Left cardiac atrium (tissue), 4 donors: Measurements from ENCODE around the gene RAB11B. TPM values are rescaled to one million over a fixed set of nuclear protein-coding genes. Genes with fewer than 3 reads are reported as not detected.

Experiments used
- ATAC-seq, 2 donors: fragments of 200-7000 bp; cut with Tn5 transposase; one replicate each; pipeline ENCODE4 v1.9.1; 2020; ENCODE audit warnings: mild to moderate bottlenecking in 2 of 2, moderate library complexity in 2 of 2
- DNase-seq: peaks from one replicate; pipeline ENCODE4 v3.0.0-alpha.2; 2020
- intact Hi-C, 2 donors: fragments of 100-400 bp; cut with DNase I; formaldehyde crosslinking; loops; one replicate each; pipeline versions ENCODE4 v1.14.1 to v1.15.1; 2022 to 2023
- microRNA-seq, 2 donors: library from miRNA; unstranded; fragments of <30 nt; microRNA quantifications; one replicate each; pipeline ENCODE4 v1.2.0, GENCODE V29; 2020
- total RNA-seq, 2 donors: library from RNA; stranded (reverse); fragmentation: NEBNext Ultra II Directional; extraction: Animal tissue kit (Norgen Biotek cat#: 25700); gene quantifications; one replicate each; pipeline ENCODE4 v1.2.1, GENCODE V29; 2021
- donor health status: DM: no; HTN: yes; CAD: no.
- donor health status: DM: no; HTN: yes; CAD: no; lungs with severe emphysema.
- donor health status: DM: yes; HTN: yes; CAD: no.
- donor health status: Dilated cardiomyopathy.

The RAB11B gene
- total RNA-seq, 2 donors from 2014 or later: 133 to 163 TPM

GRCh38 chr19:8449830-8450229, 59.7 kb downstream of the RAB11B start:
- DNase-seq (no peak), ATAC-seq (no peak)
- intact Hi-C loops: loop anchor here in 1 of 2 donors (5.0 to 10.0 kb wide), 2 partner anchors 38 to 95 kb away; partner anchors contain the start of gene MARCHF2

GRCh38 chr19:8451377-8451776, 61.2 kb downstream of the RAB11B start:
- intact Hi-C loops: loop anchor here in 1 of 2 donors (10.0 kb wide), 1 partner anchor 97 kb away; no protein-coding TSS in a partner anchor
- no peak for ATAC-seq
- no peak for DNase-seq

- intact Hi-C loops: loop anchor here in 1 of 2 donors (10.0 kb wide), 1 partner anchor 97 kb away; no protein-coding TSS in a partner anchor
- peak in 1 of 2 donors; percentile 49 for ATAC-seq
Observed at GRCh38 chr19:8451885-8452284, 61.7 kb downstream of the RAB11B start.

GRCh38 chr19:8452446-8453123, 62.4 kb downstream of the RAB11B start:
- intact Hi-C loops: loop anchor here in 1 of 2 donors (10.0 kb wide), 1 partner anchor 98 kb away; no protein-coding TSS in a partner anchor
- no peak for DNase-seq
- peak in 1 of 2 donors; percentile 25 for ATAC-seq

More at GRCh38 chr19:8451885-8452284, 61.7 kb downstream of the RAB11B start:
- no peak for DNase-seq

GRCh38 chr19:8453616-8454015, 63.5 kb downstream of the RAB11B start:
- intact Hi-C loops: loop anchor here in 1 of 2 donors (10.0 kb wide), 1 partner anchor 99 kb away; no protein-coding TSS in a partner anchor
- ATAC-seq: no peak
- no peak for DNase-seq

Small RNAs within 50 kb of the gene (microRNA-seq; reads per million reads assigned to microRNA genes)
- gene MIR4999: 3.6 to 5.4 reads per million in 2 donors

Other genes with a start within 250 kb of the RAB11B start
- not detected for gene FBN3, start 240.8 kb upstream of the RAB11B start, total RNA-seq
- 10 to 100 TPM; 13.8 to 17.3 TPM for gene CERS4, start 181.0 kb upstream of the RAB11B start, total RNA-seq
- 10 to 100 TPM; 33.6 to 40.8 TPM for gene CD320, start 82.0 kb upstream of the RAB11B start, total RNA-seq
- gene NDUFA7, start 69.0 kb upstream of the RAB11B start, total RNA-seq: 10 to 100 TPM; 65.3 to 83.8 TPM
- 1,000 to 10,000 TPM; 1,064 to 1,153 TPM for gene RPS28, start 68.9 kb upstream of the RAB11B start, total RNA-seq
- 10 to 100 TPM; 19.3 to 19.6 TPM for gene KANK3, start 47.1 kb upstream of the RAB11B start, total RNA-seq
- gene ANGPTL4, start 26.2 kb upstream of the RAB11B start, total RNA-seq: 10 to 100 TPM; 16.3 to 81.6 TPM
- gene MARCHF2, start 22.9 kb downstream of the RAB11B start, total RNA-seq: 10 to 100 TPM; 81.1 to 87.8 TPM
- gene HNRNPM, start 54.6 kb downstream of the RAB11B start, total RNA-seq: 100 to 1,000 TPM; 102 to 126 TPM
- gene PRAM1, start 112.3 kb downstream of the RAB11B start, total RNA-seq: 1 to 10 TPM; 1.0 to 1.4 TPM
- 10 to 100 TPM; 13.6 to 16.6 TPM for gene ZNF414, start 123.8 kb downstream of the RAB11B start, total RNA-seq
- gene MYO1F, start 187.1 kb downstream of the RAB11B start, total RNA-seq: 10 to 100 TPM; 13.2 to 19.5 TPM
- gene ADAMTS10, start 220.4 kb downstream of the RAB11B start, total RNA-seq: 10 to 100 TPM; 10.8 to 12.4 TPM
- not detected for gene NFILZ, start 240.3 kb downstream of the RAB11B start, total RNA-seq